K562 (cell line): ENCODE data around the gene TRUB2. TPM values are rescaled to one million over a fixed set of nuclear protein-coding genes. Genes with fewer than 3 reads are reported as not detected.

Experiments
- ATAC-seq: fragments of 200-7000 bp; cut with Tn5 transposase; 3 replicates; pipeline ENCODE4 v1.9.1; 2020; ENCODE audit warnings: moderate library complexity
- BruUV-seq: library from RNA; stranded (reverse); fragments of 400-500 nt; replicated peaks from 2 replicates; lab custom pipeline; 2021; lab: Mats Ljungman, UMichigan
- CTCF ChIA-PET: fragments of 300-600 bp; formaldehyde crosslinking; extraction: SDS; loops from one replicate; lab custom pipeline; 2021; ENCODE audit warnings: low intra/inter-chr PET ratio; lab: Yijun Ruan, JAX
- POLR2A ChIA-PET: fragments of 300-600, 350-650 bp; sonication (Branson Sonifier 250); formaldehyde crosslinking; extraction: SDS; loops from one replicate; lab custom pipeline; 2021; ENCODE audit warnings: antibody characterized with exemption, inconsistent platforms; lab: Yijun Ruan, JAX
- DNase-seq, 4 experiments: peaks; one replicate each; pipeline versions ENCODE4 v3.0.0 to v3.0.0-alpha.2; 2011 to 2018; ENCODE audit warnings: low spot score in 3 of 4, mixed read lengths in 3 of 4; ENCODE audit errors: extremely low read depth in 1 of 4
- FAIRE-seq: peaks from 2 replicates; lab custom pipeline; 2011; peaks lifted over from hg19 to GRCh38; lab: Jason Lieb, UNC
- H2AFZ ChIP-seq: 2 replicates; pipeline ENCODE4 v1.6.0; 2011; ENCODE audit warnings: low read depth, low read length, control low read depth, inconsistent platforms
- H3K27ac ChIP-seq: fragments of 200-600 bp; 3 replicates; pipeline ENCODE4 v1.8.0; 2011; ENCODE audit warnings: low read depth, mild to moderate bottlenecking, control low read depth, inconsistent platforms, low read length, moderate library complexity, mixed read lengths; ENCODE audit errors: extremely low read depth
- H3K27me3 ChIP-seq, 2 experiments: fragments of 300-600 bp in 1 of 2; 2 replicates in 1 of 2; 3 replicates in 1 of 2; pipeline versions ENCODE4 v1.6.0 to v1.8.0; 2011; ENCODE audit warnings: inconsistent platforms in 2 of 2, low read length in 2 of 2, mild to moderate bottlenecking in 1 of 2, mixed read lengths in 1 of 2, moderate library complexity in 1 of 2; ENCODE audit not compliant: control insufficient read depth in 2 of 2, insufficient read depth in 2 of 2
- H3K36me3 ChIP-seq: fragments of 300-600 bp; 3 replicates; pipeline ENCODE4 v1.8.0; 2011; ENCODE audit warnings: mild to moderate bottlenecking, low read length, inconsistent platforms; ENCODE audit not compliant: control insufficient read depth, insufficient read depth
- H3K4me1 ChIP-seq, 2 experiments: fragments of 200-600 bp in 1 of 2; replicated peaks in 1 of 2; 2 replicates in 1 of 2; 3 replicates in 1 of 2; pipeline versions ENCODE4 v1.5.1 to v1.8.0; 2011; ENCODE audit warnings: inconsistent platforms in 2 of 2, low read length in 2 of 2, mild to moderate bottlenecking in 1 of 2, mixed read lengths in 1 of 2, moderate library complexity in 1 of 2; ENCODE audit not compliant: control insufficient read depth in 2 of 2, insufficient read depth in 2 of 2
- H3K4me2 ChIP-seq: 2 replicates; pipeline ENCODE4 v1.6.1; 2011; ENCODE audit warnings: low read length, control low read depth, inconsistent platforms, mixed read lengths; ENCODE audit not compliant: insufficient read depth
- H3K4me3 ChIP-seq: fragments of 200-600 bp; sonication (generic), shearing (Covaris generic); 2 replicates; pipeline ENCODE4 v1.5.1; 2016; ENCODE audit warnings: control low read depth, inconsistent platforms
- H3K79me2 ChIP-seq: fragments of 200-600 bp; 3 replicates; pipeline ENCODE4 v1.8.0; 2011; ENCODE audit warnings: low read length, inconsistent platforms; ENCODE audit not compliant: control insufficient read depth, insufficient read depth
- H3K9ac ChIP-seq, 2 experiments: 2 replicates each; pipeline versions ENCODE4 v1.6.0 to v1.6.1; 2011; ENCODE audit warnings: low read depth in 2 of 2, low read length in 2 of 2, control low read depth in 1 of 2, inconsistent platforms in 1 of 2, mild to moderate bottlenecking in 1 of 2, mixed read lengths in 1 of 2; ENCODE audit not compliant: insufficient read depth in 1 of 2
- H3K9me1 ChIP-seq: one replicate; pipeline ENCODE4 v1.6.0; 2011; ENCODE audit warnings: inconsistent platforms, mild to moderate bottlenecking, low read length, moderate library complexity; ENCODE audit not compliant: control insufficient read depth, insufficient read depth
- H3K9me3 ChIP-seq: replicated peaks from 2 replicates; pipeline ENCODE4 v1.5.1; 2011; ENCODE audit warnings: low read depth, low read length, inconsistent platforms; ENCODE audit not compliant: control insufficient read depth, insufficient read depth
- H4K20me1 ChIP-seq: replicated peaks from 2 replicates; pipeline ENCODE4 v1.6.1; 2011; ENCODE audit warnings: low read length, inconsistent platforms, mixed read lengths; ENCODE audit not compliant: control insufficient read depth, insufficient read depth
- FOXP1 ChIP-seq: sonication (generic); formaldehyde crosslinking; IDR thresholded peaks from 2 replicates; pipeline ENCODE4 v1.8.0; 2022; ENCODE audit warnings: mild to moderate bottlenecking, missing genetic modification reagents
- GTF2F1 ChIP-seq: IDR thresholded peaks from 2 replicates; pipeline ENCODE4 v1.6.1; 2011; ENCODE audit warnings: low read depth, low read length, improper control_type of control experiment
- KDM2B ChIP-seq: fragments of 250-450 bp; sonication (Bioruptor Pico); IDR thresholded peaks from 2 replicates; pipeline ENCODE4 v1.8.0; 2021; ENCODE audit warnings: mild to moderate bottlenecking, moderate library complexity
- MBD2 ChIP-seq: sonication (generic); IDR thresholded peaks from 2 replicates; pipeline ENCODE4 v1.6.1; 2016; ENCODE audit warnings: low read depth, borderline replicate concordance
- PHF20 ChIP-seq: fragments of 450-650 bp; IDR thresholded peaks from 2 replicates; pipeline ENCODE4 v1.6.1; 2018; ENCODE audit not compliant: partially characterized antibody
- RBM15 ChIP-seq: fragments of 200-400 bp; formaldehyde crosslinking; IDR thresholded peaks from 2 replicates; pipeline ENCODE4 v1.6.1; 2018; ENCODE audit warnings: mild to moderate bottlenecking, low read length, moderate library complexity; ENCODE audit not compliant: insufficient read depth
- SP2 ChIP-seq: IDR thresholded peaks from 2 replicates; pipeline ENCODE4 v1.6.1; 2011; ENCODE audit warnings: mild to moderate bottlenecking, low read depth, low read length, moderate library complexity; ENCODE audit not compliant: poor library complexity, severe bottlenecking; ENCODE audit errors: extremely low read depth
- SREBF2 ChIP-seq: sonication (generic); formaldehyde crosslinking; IDR thresholded peaks from 2 replicates; pipeline ENCODE4 v1.4.0; 2020; ENCODE audit warnings: mild to moderate bottlenecking, missing genetic modification reagents
- TAF7 ChIP-seq: fragments of 450-650 bp; IDR thresholded peaks from 2 replicates; pipeline ENCODE4 v1.6.1; 2016; ENCODE audit warnings: missing genetic modification characterization, missing compliant biosample characterization
- VEZF1 ChIP-seq: fragments of 200-800 bp; sonication (Bioruptor generic); IDR thresholded peaks from 2 replicates; pipeline ENCODE4 v1.6.1; 2017; ENCODE audit warnings: missing genetic modification characterization, missing compliant biosample characterization
- YY1 ChIP-seq, 3 experiments: IDR thresholded peaks; 2 replicates each; pipeline ENCODE4 v1.6.1; 2011; ENCODE audit warnings: low read length in 2 of 3, mild to moderate bottlenecking in 2 of 3, moderate library complexity in 2 of 3, borderline replicate concordance in 1 of 3, control low read depth in 1 of 3, low read depth in 1 of 3; ENCODE audit not compliant: insufficient read depth in 3 of 3, insufficient replicate concordance in 2 of 3, control insufficient read depth in 1 of 3, insufficient read length in 1 of 3; ENCODE audit errors: extremely low read depth in 1 of 3
- ZNF778 ChIP-seq: fragments of 450-650 bp; formaldehyde crosslinking; IDR thresholded peaks from 2 replicates; pipeline ENCODE4 v1.4.0; 2020; ENCODE audit warnings: mild to moderate bottlenecking, moderate library complexity
- WGBS: fragments of 100-300 bp; shearing (Covaris generic); methylation state at CpG from one replicate; pipeline ENCODE4 v1.1.6; 2016; ENCODE audit warnings: low coverage, mixed read lengths; ENCODE audit not compliant: insufficient coverage; ENCODE audit errors: missing lambda C conversion rate; 5-methylcytosine and 5-hydroxymethylcytosine counted together
- in situ Hi-C: fragments of 300-500 bp; cut with MboI; formaldehyde crosslinking; loops from 4 replicates; pipeline ENCODE4 v1.15.0; 2018; ENCODE audit warnings: inconsistent platforms, mixed read lengths
- intact Hi-C: fragments of 100-400 bp; cut with micrococcal nuclease; formaldehyde crosslinking; loops from 2 replicates; pipeline ENCODE4 v1.14.2; 2022
- polyA plus RNA-seq, 8 experiments: library from polyadenylated mRNA; depleted of rRNA in 4 of 8; stranded (reverse) in 5 of 8; unstranded in 3 of 8; fragments of >200 nt; fragmentation: Nextera tagmentation in 2 of 8; fragmentation: Illumina TruSeq in 1 of 8; extraction: Ambion mirVana in 2 of 8; extraction: Trizol in 1 of 8; gene quantifications; 2 replicates each; pipeline versions ENCODE4 v1.2.1 to v1.2.3, GENCODE V29; 2011 to 2014; ENCODE audit warnings: inconsistent platforms in 1 of 8, missing spikeins in 1 of 8
- total RNA-seq, 7 experiments: library from RNA; depleted of rRNA in 6 of 7; stranded (reverse); fragments of >200 nt in 6 of 7; fragmentation: Illumina TruSeq in 2 of 7; extraction: Trizol in 2 of 7; gene quantifications; 2 replicates each; pipeline versions ENCODE4 v1.2.1 to v1.2.3, GENCODE V29; 2011 to 2021; ENCODE audit warnings: low replicate concordance in 1 of 7
- TF ChIP-seq, protein P1 (sequence below): fragments of 450-650 bp; IDR thresholded peaks from 2 replicates; pipeline ENCODE4 v1.6.1; 2016; ENCODE audit warnings: low read depth, mild to moderate bottlenecking, moderate library complexity
- TF ChIP-seq, protein P2 (sequence below): fragments of 450-650 bp; conservative IDR thresholded peaks from 2 replicates; pipeline ENCODE4 v1.6.1; 2016; ENCODE audit warnings: missing genetic modification characterization, low read depth, mild to moderate bottlenecking, control low read depth, missing compliant biosample characterization

Gene TRUB2
- total and polyA plus RNA-seq, 9 of the 15 experiments (the other 6 are each of a cell fraction or from before 2014, with no cell fraction given) = 9.3 to 110 (median 63.0) TPM

DNA sequence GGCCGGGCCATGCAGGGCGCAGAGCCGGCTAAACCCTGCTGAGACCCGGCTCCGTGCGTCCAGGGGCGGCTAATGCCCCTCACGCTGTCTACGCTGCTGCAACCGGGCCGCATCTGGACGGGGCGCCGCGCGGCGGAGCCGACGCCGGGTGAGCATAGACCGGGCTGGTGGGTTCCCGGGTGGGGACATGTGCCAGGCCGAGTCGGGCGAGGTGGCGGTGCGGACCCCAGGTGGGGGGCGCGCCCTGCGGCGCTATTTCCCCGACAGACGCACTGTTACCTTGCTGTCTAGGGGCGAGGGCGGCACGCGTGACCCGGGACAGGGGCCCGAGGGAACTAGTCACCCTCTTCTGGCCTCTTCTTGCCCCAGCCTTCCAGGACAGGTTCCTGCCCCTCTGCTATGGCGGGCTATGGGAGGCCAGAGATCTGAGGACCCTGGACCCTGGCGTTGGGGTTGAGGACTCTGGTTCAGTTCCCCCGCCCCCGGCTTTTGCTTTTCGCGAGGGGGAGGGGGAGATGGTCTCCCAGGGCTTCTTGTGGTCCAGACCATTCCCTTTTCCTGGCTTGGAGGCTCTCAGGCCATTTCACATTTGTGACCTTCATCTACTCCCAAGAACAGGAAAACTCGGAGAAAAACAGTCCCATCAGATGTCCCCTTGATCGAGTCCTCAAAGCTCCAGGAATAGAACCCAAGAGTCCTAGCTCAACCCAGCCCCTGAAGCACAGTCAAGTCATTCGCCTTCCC is 18.6 kb upstream of the TRUB2 start:
- Histone ChIP-seq H3K79me2 (peaks cover 17% of the 10 kb centered on the region), H3K27me3 (no peaks in the 10 kb centered on the region), H3K4me1 (peaks cover 10 to 19% of the 10 kb centered on the region in 2 experiments; a peak in 4 of 5 replicates), H3K36me3 (peaks cover 58% of the 10 kb centered on the region), H3K9ac (peak overlapping the region; percentile 62 to 99), H3K9me1 (no peaks in the 10 kb centered on the region), H4K20me1 (no peaks in the 10 kb centered on the region), H3K27ac (peak overlapping the region; percentile 62), H3K4me2 (peak overlapping the region; percentile 83), H2AFZ (peak overlapping the region; percentile 64), H3K9me3 (no peaks in the 10 kb centered on the region), H3K4me3 (peak overlapping the region; percentile 52)
- WGBS = 1% methylated on average over 47 of the region's 48 CpGs
- CTCF ChIA-PET = interaction anchor here (0.6 to 2.2 kb wide), 5 partner anchors 35 to 138 kb away, joined by 3 to 9 read pairs (median 4); partner anchors contain the start of gene DNM1
- POLR2A ChIA-PET = interaction anchor here (0.6 to 1.5 kb wide), 18 partner anchors 9 to 1545 kb away, joined by 3 to 12 read pairs (median 3); partner anchors contain the start of genes PKN3 and URM1
- ATAC-seq (peak; percentile 71), DNase-seq (peak in 2 of 4 experiments; percentile 54 to 63), FAIRE-seq (no peak)
- intact Hi-C loops = loop anchor here (1.0 to 10.0 kb wide), 6 partner anchors 46 to 1449 kb away; no protein-coding TSS in a partner anchor
- no TSS peak for BruUV-seq
- in situ Hi-C loops = loop anchor here (5.0 kb wide), 1 partner anchor 356 kb away; no protein-coding TSS in a partner anchor
- TF ChIP-seq SP2 (peak; percentile 5), VEZF1 (CRISPR knock-in tag) (peak; percentile 75), TAF7 (tag) (no peak), KDM2B (CRISPR knock-in tag) (peak; percentile 95), YY1 (IDR thresholded peaks at IDR 0.05; ENCODE audit: borderline replicate concordance in 1 of 3, control insufficient read depth in 1 of 3, extremely low read depth in 1 of 3, insufficient read depth in 3 of 3, insufficient read length in 1 of 3, insufficient replicate concordance in 2 of 3, low read depth in 1 of 3, low read length in 2 of 3) (peak in 1 of 3 experiments; percentile 21), ZNF778 (CRISPR knock-in tag) (no peak), FOXP1 (CRISPR knock-in tag) (peak; percentile 75; the same call in 1 of the 2 replicates), MBD2 (no peak), GTF2F1 (no peak; the same call in 1 of the 2 replicates), SREBF2 (no peak), PHF20 (peak; percentile 12), RBM15 (no peak)
- TF ChIP-seq, protein P1, sequence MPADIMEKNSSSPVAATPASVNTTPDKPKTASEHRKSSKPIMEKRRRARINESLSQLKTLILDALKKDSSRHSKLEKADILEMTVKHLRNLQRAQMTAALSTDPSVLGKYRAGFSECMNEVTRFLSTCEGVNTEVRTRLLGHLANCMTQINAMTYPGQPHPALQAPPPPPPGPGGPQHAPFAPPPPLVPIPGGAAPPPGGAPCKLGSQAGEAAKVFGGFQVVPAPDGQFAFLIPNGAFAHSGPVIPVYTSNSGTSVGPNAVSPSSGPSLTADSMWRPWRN = no peak
- TF ChIP-seq, protein P2, sequence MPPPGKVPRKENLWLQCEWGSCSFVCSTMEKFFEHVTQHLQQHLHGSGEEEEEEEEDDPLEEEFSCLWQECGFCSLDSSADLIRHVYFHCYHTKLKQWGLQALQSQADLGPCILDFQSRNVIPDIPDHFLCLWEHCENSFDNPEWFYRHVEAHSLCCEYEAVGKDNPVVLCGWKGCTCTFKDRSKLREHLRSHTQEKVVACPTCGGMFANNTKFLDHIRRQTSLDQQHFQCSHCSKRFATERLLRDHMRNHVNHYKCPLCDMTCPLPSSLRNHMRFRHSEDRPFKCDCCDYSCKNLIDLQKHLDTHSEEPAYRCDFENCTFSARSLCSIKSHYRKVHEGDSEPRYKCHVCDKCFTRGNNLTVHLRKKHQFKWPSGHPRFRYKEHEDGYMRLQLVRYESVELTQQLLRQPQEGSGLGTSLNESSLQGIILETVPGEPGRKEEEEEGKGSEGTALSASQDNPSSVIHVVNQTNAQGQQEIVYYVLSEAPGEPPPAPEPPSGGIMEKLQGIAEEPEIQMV (tag) = no peak
